IMR-90 (cell line): ENCODE results near the gene OR5D18. TPM values are rescaled to one million over a fixed set of nuclear protein-coding genes. Genes with fewer than 3 reads are reported as not detected.

ENCODE experiments used
- ATAC-seq: fragments of 200-7000 bp; cut with Tn5 transposase; 2 replicates; pipeline ENCODE4 v1.9.1; 2020; ENCODE audit warnings: low read depth, mild to moderate bottlenecking, moderate library complexity
- BruUV-seq: library from RNA; stranded (reverse); fragments of 400-500 nt; replicated peaks from 2 replicates; lab custom pipeline; 2021; lab: Mats Ljungman, UMichigan
- CTCF ChIA-PET: fragments of 300-600 bp; formaldehyde crosslinking; extraction: SDS; loops from one replicate; lab custom pipeline; 2021; ENCODE audit warnings: antibody characterized with exemption; lab: Yijun Ruan, JAX
- POLR2A ChIA-PET: fragments of 300-600 bp; sonication (Branson Sonifier 250); formaldehyde crosslinking; loops from one replicate; lab custom pipeline; 2022; ENCODE audit warnings: antibody characterized with exemption; ENCODE audit not compliant: unreplicated experiment; lab: Charles Lee
- DNase-seq: peaks from one replicate; pipeline ENCODE4 v3.0.0; 2013
- H2AFZ ChIP-seq: replicated peaks from 2 replicates; pipeline ENCODE3; 2013; ENCODE audit warnings: low read length, mild to moderate bottlenecking; ENCODE audit not compliant: poor library complexity
- H2AK5ac ChIP-seq: 2 replicates; pipeline ENCODE4 v1.6.1; 2013; ENCODE audit warnings: low read depth, low read length, inconsistent platforms
- H2AK9ac ChIP-seq: replicated peaks from 2 replicates; pipeline ENCODE3; 2013; ENCODE audit warnings: mild to moderate bottlenecking, low read depth, low read length, moderate library complexity; ENCODE audit not compliant: poor library complexity
- H2BK120ac ChIP-seq: 2 replicates; pipeline ENCODE4 v1.6.1; 2013; ENCODE audit warnings: low read depth, low read length, inconsistent platforms
- H2BK15ac ChIP-seq: 3 replicates; pipeline ENCODE4 v1.6.1; 2013; ENCODE audit warnings: low read depth, low read length, inconsistent platforms
- H2BK20ac ChIP-seq: 2 replicates; pipeline ENCODE4 v1.6.1; 2013; ENCODE audit warnings: low read depth, mild to moderate bottlenecking, inconsistent platforms, low read length, moderate library complexity
- H2BK5ac ChIP-seq: 2 replicates; pipeline ENCODE4 v1.6.1; 2013; ENCODE audit warnings: mild to moderate bottlenecking, low read depth, low read length, inconsistent platforms; ENCODE audit not compliant: poor library complexity, severe bottlenecking
- H3K14ac ChIP-seq: replicated peaks from 2 replicates; pipeline ENCODE4 v1.6.1; 2013; ENCODE audit warnings: low read depth, low read length, inconsistent platforms
- H3K18ac ChIP-seq: 2 replicates; pipeline ENCODE4 v1.6.1; 2013; ENCODE audit warnings: low read depth, low read length, control low read depth
- H3K23ac ChIP-seq: 2 replicates; pipeline ENCODE4 v1.6.1; 2013; ENCODE audit warnings: low read depth, low read length, inconsistent platforms
- H3K27ac ChIP-seq: 2 replicates; pipeline ENCODE4 v1.5.1; 2013; ENCODE audit warnings: mild to moderate bottlenecking, control low read depth, low read length; ENCODE audit not compliant: insufficient read depth
- H3K27me3 ChIP-seq: 2 replicates; pipeline ENCODE4 v1.6.1; 2013; ENCODE audit warnings: low read length; ENCODE audit not compliant: control insufficient read depth, insufficient read depth
- H3K36me3 ChIP-seq: 2 replicates; pipeline ENCODE4 v1.6.1; 2013; ENCODE audit warnings: low read length, mixed read lengths; ENCODE audit not compliant: control insufficient read depth, insufficient read depth
- H3K4ac ChIP-seq: 2 replicates; pipeline ENCODE4 v1.6.1; 2013; ENCODE audit warnings: low read depth, low read length, inconsistent platforms
- H3K4me1 ChIP-seq: 2 replicates; pipeline ENCODE4 v1.6.1; 2013; ENCODE audit warnings: low read length, mixed read lengths; ENCODE audit not compliant: control insufficient read depth, insufficient read depth
- H3K4me2 ChIP-seq: 2 replicates; pipeline ENCODE4 v1.6.1; 2013; ENCODE audit warnings: low read depth, mild to moderate bottlenecking, control low read depth, low read length, moderate library complexity
- H3K4me3 ChIP-seq: 2 replicates; pipeline ENCODE4 v1.5.1; 2013; ENCODE audit warnings: low read depth, mild to moderate bottlenecking, control low read depth, low read length, moderate library complexity; ENCODE audit not compliant: insufficient read depth
- H3K56ac ChIP-seq: 2 replicates; pipeline ENCODE4 v1.6.1; 2013; ENCODE audit warnings: low read length, inconsistent platforms; ENCODE audit not compliant: insufficient read depth; ENCODE audit errors: extremely low read depth
- H3K79me1 ChIP-seq, 2 experiments: 2 replicates each; pipeline ENCODE4 v1.6.1; 2013; ENCODE audit warnings: low read length in 2 of 2, inconsistent platforms in 1 of 2, low read depth in 1 of 2
- H3K9ac ChIP-seq: 2 replicates; pipeline ENCODE4 v1.6.1; 2013; ENCODE audit warnings: low read depth, low read length, control low read depth
- H3K9me1 ChIP-seq: 2 replicates; pipeline ENCODE4 v1.6.1; 2013; ENCODE audit warnings: low read length, inconsistent platforms; ENCODE audit not compliant: insufficient read depth
- H3K9me3 ChIP-seq: 2 replicates; pipeline ENCODE4 v1.6.1; 2013; ENCODE audit warnings: low read length; ENCODE audit not compliant: control insufficient read depth, insufficient read depth
- H4K20me1 ChIP-seq: 2 replicates; pipeline ENCODE4 v1.6.1; 2013; ENCODE audit warnings: low read length, inconsistent platforms; ENCODE audit not compliant: insufficient read depth
- H4K5ac ChIP-seq: 2 replicates; pipeline ENCODE4 v1.6.1; 2013; ENCODE audit warnings: mild to moderate bottlenecking, low read depth, low read length, control low read depth
- H4K8ac ChIP-seq, 2 experiments: 2 replicates each; pipeline ENCODE4 v1.6.1; 2013; ENCODE audit warnings: low read depth in 2 of 2, low read length in 2 of 2, control low read depth in 1 of 2, inconsistent platforms in 1 of 2
- H4K91ac ChIP-seq: 2 replicates; pipeline ENCODE4 v1.6.1; 2013; ENCODE audit warnings: low read depth, low read length, inconsistent platforms; ENCODE audit not compliant: insufficient read depth
- BHLHE40 ChIP-seq: fragments of 150-350 bp; IDR thresholded peaks from 2 replicates; pipeline ENCODE4 v1.6.1; 2016; ENCODE audit warnings: mild to moderate bottlenecking, low read depth, low read length
- CEBPB ChIP-seq: IDR thresholded peaks from 2 replicates; pipeline ENCODE4 v1.6.1; 2012; ENCODE audit warnings: low read depth, low read length, improper control_type of control experiment
- CHD1 ChIP-seq: IDR thresholded peaks from 2 replicates; pipeline ENCODE4 v1.6.1; 2012; ENCODE audit warnings: low read depth, low read length, improper control_type of control experiment
- FOS ChIP-seq: fragments of 150-350 bp; IDR thresholded peaks from 2 replicates; pipeline ENCODE4 v1.6.1; 2016; ENCODE audit warnings: low read depth, low read length
- MAFK ChIP-seq: IDR thresholded peaks from 2 replicates; pipeline ENCODE4 v1.6.1; 2012; ENCODE audit warnings: low read depth, low read length, improper control_type of control experiment
- MAZ ChIP-seq: IDR thresholded peaks from 2 replicates; pipeline ENCODE4 v1.6.1; 2012; ENCODE audit warnings: low read depth, mild to moderate bottlenecking, low read length, improper control_type of control experiment, moderate library complexity, borderline replicate concordance
- MXI1 ChIP-seq: IDR thresholded peaks from 2 replicates; pipeline ENCODE4 v1.6.1; 2012; ENCODE audit warnings: low read depth, mild to moderate bottlenecking, low read length, moderate library complexity, borderline replicate concordance
- NFE2L2 ChIP-seq: fragments of 150-350 bp; IDR thresholded peaks from 2 replicates; pipeline ENCODE4 v1.6.1; 2016; ENCODE audit warnings: low read depth, mild to moderate bottlenecking, low read length
- POLR2A ChIP-seq: IDR thresholded peaks from 2 replicates; pipeline ENCODE4 v1.6.1; 2012; ENCODE audit warnings: mild to moderate bottlenecking, low read depth, low read length
- RAD21 ChIP-seq: IDR thresholded peaks from 2 replicates; pipeline ENCODE4 v1.6.1; 2012; ENCODE audit warnings: low read length, improper control_type of control experiment
- RCOR1 ChIP-seq: IDR thresholded peaks from 2 replicates; pipeline ENCODE4 v1.6.1; 2012; ENCODE audit warnings: mild to moderate bottlenecking, low read length, improper control_type of control experiment; ENCODE audit not compliant: insufficient replicate concordance
- RFX5 ChIP-seq: IDR thresholded peaks from 2 replicates; pipeline ENCODE4 v1.8.0; 2012; ENCODE audit warnings: low read depth, mild to moderate bottlenecking, low read length, moderate library complexity
- SMC3 ChIP-seq: fragments of 150-350 bp; IDR thresholded peaks from 2 replicates; pipeline ENCODE4 v1.6.1; 2016; ENCODE audit warnings: low read depth, mild to moderate bottlenecking, antibody characterized with exemption, low read length, moderate library complexity
- WGBS, 2 experiments: methylation state at CpG; one replicate each; pipeline versions ENCODE4 v1.1.5 to v1.1.7; 2013; ENCODE audit warnings: missing lambda C conversion rate in 2 of 2; ENCODE audit not compliant: insufficient read length in 1 of 2; ENCODE audit errors: extremely low coverage in 2 of 2; 5-methylcytosine and 5-hydroxymethylcytosine counted together
- dilution Hi-C: fragments of 300-500 bp; cut with HindIII; formaldehyde crosslinking; loops from one replicate; pipeline ENCODE4 v1.14.3; 2018; ENCODE audit warnings: low sequenced_read_pairs; ENCODE audit not compliant: unreplicated experiment
- in situ Hi-C: fragments of 300-500 bp; cut with MboI; formaldehyde crosslinking; loops from 3 replicates; pipeline ENCODE4 v1.14.3; 2019; ENCODE audit warnings: low sequenced_read_pairs, inconsistent platforms, mixed read lengths
- intact Hi-C: fragments of 100-400 bp; cut with micrococcal nuclease; formaldehyde crosslinking; loops from 2 replicates; pipeline ENCODE4 v1.10.0; 2022
- polyA plus RNA-seq, 3 experiments: library from polyadenylated mRNA; depleted of rRNA; stranded (reverse); fragments of >200 nt; gene quantifications; 2 replicates each; pipeline ENCODE4 v1.2.3, GENCODE V29; 2012; ENCODE audit warnings: low replicate concordance in 1 of 3
- total RNA-seq: library from RNA; depleted of rRNA; stranded (reverse); fragments of >200 nt; gene quantifications from 2 replicates; pipeline ENCODE4 v1.2.3, GENCODE V29; 2012
- TF ChIP-seq, protein P1 (sequence below): conservative IDR thresholded peaks from 2 replicates; pipeline ENCODE4 v1.5.1; 2012; ENCODE audit warnings: mild to moderate bottlenecking, low read depth, low read length, improper control_type of control experiment
- TF ChIP-seq, protein P2 (sequence below): fragments of 150-350 bp; IDR thresholded peaks from 2 replicates; pipeline ENCODE4 v1.6.1; 2017; ENCODE audit warnings: mild to moderate bottlenecking, antibody characterized with exemption, low read length, low read depth
- TF ChIP-seq, protein P3 (sequence below): fragments of 150-350 bp; IDR thresholded peaks from 2 replicates; pipeline ENCODE4 v1.6.1; 2016; ENCODE audit warnings: low read depth, mild to moderate bottlenecking, low read length, moderate library complexity, borderline replicate concordance

OR5D18 gene
- total and polyA plus RNA-seq, 2 of the 4 experiments (the other 2 are of a cell fraction): not detected

DNA sequence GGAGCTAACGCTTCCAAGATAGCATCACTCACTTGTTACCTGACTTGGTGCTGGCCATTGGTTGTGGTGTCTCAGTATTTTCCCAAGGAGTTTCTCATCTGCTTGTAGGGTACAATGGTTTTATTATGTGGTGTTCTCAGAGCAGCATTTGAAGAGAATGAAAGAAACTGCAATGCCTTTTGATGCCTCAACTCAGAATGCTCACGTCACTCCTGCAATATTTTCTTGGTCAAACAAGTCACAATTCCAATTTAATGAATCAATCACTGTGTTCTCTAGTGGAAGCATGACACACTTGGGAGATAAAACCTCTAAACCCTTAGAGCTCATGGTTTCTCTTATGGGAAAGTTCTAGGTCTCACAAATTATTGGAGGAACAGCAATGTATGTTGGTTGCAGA is 26.1 kb upstream of the OR5D18 start:
- Histone ChIP-seq H2BK120ac (no peak overlapping the region), H4K5ac (no peak overlapping the region), H2BK5ac (no peak overlapping the region), H3K36me3 (no peaks in the 10 kb centered on the region), H3K9me3 (peaks cover 2% of the 10 kb centered on the region), H3K9me1 (no peaks in the 10 kb centered on the region), H3K23ac (no peak overlapping the region), H2BK20ac (no peak overlapping the region), H4K91ac (no peak overlapping the region), H2BK15ac (no peak overlapping the region), H3K56ac (no peak overlapping the region), H3K4me3 (no peak overlapping the region), H2AK9ac (no peak overlapping the region), H4K8ac (no peak overlapping the region), H3K27ac (no peak overlapping the region), H3K18ac (no peak overlapping the region), H3K4ac (no peak overlapping the region), H3K14ac (no peak overlapping the region), H3K4me2 (no peak overlapping the region), H2AFZ (no peak overlapping the region), H4K20me1 (no peaks in the 10 kb centered on the region), H3K4me1 (no peaks in the 10 kb centered on the region), H3K79me1 (no peaks in the 10 kb centered on the region), H3K9ac (no peak overlapping the region), H2AK5ac (no peak overlapping the region), H3K27me3 (no peaks in the 10 kb centered on the region)
- WGBS, 2 experiments: 0% methylated on average over 1 of the region's 2 CpGs; no CpG with 5 or more reads in 1 of the 2 experiments
- ATAC-seq (no peak), DNase-seq (no peak)
- ChIA-PET POLR2A (no interaction called here), CTCF (no interaction called here)
- no peak for TF ChIP-seq CEBPB
- no peak for TF ChIP-seq SMC3
- TF ChIP-seq, protein P1, sequence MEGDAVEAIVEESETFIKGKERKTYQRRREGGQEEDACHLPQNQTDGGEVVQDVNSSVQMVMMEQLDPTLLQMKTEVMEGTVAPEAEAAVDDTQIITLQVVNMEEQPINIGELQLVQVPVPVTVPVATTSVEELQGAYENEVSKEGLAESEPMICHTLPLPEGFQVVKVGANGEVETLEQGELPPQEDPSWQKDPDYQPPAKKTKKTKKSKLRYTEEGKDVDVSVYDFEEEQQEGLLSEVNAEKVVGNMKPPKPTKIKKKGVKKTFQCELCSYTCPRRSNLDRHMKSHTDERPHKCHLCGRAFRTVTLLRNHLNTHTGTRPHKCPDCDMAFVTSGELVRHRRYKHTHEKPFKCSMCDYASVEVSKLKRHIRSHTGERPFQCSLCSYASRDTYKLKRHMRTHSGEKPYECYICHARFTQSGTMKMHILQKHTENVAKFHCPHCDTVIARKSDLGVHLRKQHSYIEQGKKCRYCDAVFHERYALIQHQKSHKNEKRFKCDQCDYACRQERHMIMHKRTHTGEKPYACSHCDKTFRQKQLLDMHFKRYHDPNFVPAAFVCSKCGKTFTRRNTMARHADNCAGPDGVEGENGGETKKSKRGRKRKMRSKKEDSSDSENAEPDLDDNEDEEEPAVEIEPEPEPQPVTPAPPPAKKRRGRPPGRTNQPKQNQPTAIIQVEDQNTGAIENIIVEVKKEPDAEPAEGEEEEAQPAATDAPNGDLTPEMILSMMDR: no peak
- no peak for TF ChIP-seq RAD21
- TF ChIP-seq RFX5: no peak
- no peak for TF ChIP-seq BHLHE40
- no peak for TF ChIP-seq MXI1
- TF ChIP-seq MAFK: no peak
- TF ChIP-seq FOS: no peak
- no peak for TF ChIP-seq MAZ
- TF ChIP-seq, protein P2, sequence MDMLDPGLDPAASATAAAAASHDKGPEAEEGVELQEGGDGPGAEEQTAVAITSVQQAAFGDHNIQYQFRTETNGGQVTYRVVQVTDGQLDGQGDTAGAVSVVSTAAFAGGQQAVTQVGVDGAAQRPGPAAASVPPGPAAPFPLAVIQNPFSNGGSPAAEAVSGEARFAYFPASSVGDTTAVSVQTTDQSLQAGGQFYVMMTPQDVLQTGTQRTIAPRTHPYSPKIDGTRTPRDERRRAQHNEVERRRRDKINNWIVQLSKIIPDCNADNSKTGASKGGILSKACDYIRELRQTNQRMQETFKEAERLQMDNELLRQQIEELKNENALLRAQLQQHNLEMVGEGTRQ: no peak
- no peak for TF ChIP-seq RCOR1
- TF ChIP-seq POLR2A: no peak
- TF ChIP-seq CHD1: no peak
- no peak for TF ChIP-seq NFE2L2
- TF ChIP-seq, protein P3, sequence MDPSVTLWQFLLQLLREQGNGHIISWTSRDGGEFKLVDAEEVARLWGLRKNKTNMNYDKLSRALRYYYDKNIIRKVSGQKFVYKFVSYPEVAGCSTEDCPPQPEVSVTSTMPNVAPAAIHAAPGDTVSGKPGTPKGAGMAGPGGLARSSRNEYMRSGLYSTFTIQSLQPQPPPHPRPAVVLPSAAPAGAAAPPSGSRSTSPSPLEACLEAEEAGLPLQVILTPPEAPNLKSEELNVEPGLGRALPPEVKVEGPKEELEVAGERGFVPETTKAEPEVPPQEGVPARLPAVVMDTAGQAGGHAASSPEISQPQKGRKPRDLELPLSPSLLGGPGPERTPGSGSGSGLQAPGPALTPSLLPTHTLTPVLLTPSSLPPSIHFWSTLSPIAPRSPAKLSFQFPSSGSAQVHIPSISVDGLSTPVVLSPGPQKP: no peak
- in situ Hi-C loops (no loop called here), dilution Hi-C loops (no loop called here), intact Hi-C loops (loop anchor here (10.0 kb wide), 1 partner anchor 49 kb away; no protein-coding TSS in a partner anchor)
- BruUV-seq: no TSS peak
